C4-2B (cell line): ENCODE results near the gene SGCG.

Experiments used
- ZFX ChIP-seq: fragments of 450-650 bp; IDR thresholded peaks from 2 replicates; pipeline ENCODE4 v1.6.1; 2017
- TF ChIP-seq, protein P1 (sequence below): fragments of 450-650 bp; conservative IDR thresholded peaks from 2 replicates; pipeline ENCODE4 v1.5.1; 2017; ENCODE audit warnings: mild to moderate bottlenecking

DNA sequence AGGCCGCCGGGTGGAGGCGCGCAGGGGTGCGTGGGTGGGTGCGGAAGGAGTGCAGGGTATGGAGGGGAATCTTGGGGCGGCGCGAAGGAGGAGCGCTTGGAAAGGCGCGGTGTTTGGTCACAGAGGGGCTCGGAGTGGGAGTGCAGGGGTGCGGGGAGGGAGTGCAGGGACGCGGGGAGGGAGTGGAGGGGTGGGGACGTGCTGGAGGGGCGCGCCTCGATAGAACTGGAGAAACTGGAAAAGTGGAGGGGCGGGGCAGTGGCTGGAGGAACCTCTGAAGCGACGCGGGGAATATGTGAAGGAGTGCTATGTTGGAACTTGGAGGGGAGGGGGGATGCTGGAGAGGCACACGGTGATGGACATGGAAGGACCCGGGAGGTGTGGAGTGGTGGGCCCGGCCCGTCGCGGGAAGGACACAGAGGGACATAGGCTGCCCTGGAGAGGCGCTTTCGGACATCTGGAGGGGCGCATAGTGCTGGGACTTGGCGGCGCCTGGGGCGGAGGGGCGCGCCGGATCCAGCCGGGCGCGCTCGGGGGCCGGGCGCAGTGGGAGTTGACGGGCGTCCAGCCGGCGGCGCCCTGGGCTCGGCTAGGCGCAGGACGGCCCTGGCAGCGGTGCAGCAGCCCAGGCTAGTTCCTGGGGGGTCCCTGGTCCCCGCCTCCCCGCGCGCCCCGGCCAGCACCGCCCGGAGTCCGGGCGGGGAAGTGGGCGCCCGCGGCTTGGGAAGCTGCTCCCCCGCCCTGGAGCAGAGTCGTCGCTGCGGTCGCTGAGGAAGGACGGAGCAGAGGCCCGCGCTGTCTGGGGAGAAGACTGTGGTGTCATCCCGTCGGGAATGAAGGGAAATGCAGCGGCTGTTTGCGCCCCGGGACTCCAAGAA, 20.8 kb upstream of the SGCG start:
- TF ChIP-seq, protein P1, sequence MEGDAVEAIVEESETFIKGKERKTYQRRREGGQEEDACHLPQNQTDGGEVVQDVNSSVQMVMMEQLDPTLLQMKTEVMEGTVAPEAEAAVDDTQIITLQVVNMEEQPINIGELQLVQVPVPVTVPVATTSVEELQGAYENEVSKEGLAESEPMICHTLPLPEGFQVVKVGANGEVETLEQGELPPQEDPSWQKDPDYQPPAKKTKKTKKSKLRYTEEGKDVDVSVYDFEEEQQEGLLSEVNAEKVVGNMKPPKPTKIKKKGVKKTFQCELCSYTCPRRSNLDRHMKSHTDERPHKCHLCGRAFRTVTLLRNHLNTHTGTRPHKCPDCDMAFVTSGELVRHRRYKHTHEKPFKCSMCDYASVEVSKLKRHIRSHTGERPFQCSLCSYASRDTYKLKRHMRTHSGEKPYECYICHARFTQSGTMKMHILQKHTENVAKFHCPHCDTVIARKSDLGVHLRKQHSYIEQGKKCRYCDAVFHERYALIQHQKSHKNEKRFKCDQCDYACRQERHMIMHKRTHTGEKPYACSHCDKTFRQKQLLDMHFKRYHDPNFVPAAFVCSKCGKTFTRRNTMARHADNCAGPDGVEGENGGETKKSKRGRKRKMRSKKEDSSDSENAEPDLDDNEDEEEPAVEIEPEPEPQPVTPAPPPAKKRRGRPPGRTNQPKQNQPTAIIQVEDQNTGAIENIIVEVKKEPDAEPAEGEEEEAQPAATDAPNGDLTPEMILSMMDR: no peak
- no peak for TF ChIP-seq ZFX
